ENCODE measurements around the gene ZDHHC6.
A peak's percentile ranks its signal among the peaks of the same experiment; 100 is the strongest.
"Not testable (repeated sequence)": the region's sequence is repeated elsewhere in the genome, so short reads cannot be mapped to it uniquely, and the experiment has no call there.

ZDHHC6 gene, protein sequence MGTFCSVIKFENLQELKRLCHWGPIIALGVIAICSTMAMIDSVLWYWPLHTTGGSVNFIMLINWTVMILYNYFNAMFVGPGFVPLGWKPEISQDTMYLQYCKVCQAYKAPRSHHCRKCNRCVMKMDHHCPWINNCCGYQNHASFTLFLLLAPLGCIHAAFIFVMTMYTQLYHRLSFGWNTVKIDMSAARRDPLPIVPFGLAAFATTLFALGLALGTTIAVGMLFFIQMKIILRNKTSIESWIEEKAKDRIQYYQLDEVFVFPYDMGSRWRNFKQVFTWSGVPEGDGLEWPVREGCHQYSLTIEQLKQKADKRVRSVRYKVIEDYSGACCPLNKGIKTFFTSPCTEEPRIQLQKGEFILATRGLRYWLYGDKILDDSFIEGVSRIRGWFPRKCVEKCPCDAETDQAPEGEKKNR

GRCh38 chr10:112446855-112447619 is at the start of gene ZDHHC6, which contains the start of gene VTI1A:
Gene ZDHHC6 (minus strand): TSS chr10:112446914. CDS start chr10:112445436, 1,478 bp downstream.
Gene VTI1A (plus strand): TSS chr10:112447215. CDS start chr10:112447374, 159 bp downstream.
- peak; percentile 77 for DNase-seq (ENCODE audit: extremely low spot score, insufficient read length, low read depth)

DNA sequence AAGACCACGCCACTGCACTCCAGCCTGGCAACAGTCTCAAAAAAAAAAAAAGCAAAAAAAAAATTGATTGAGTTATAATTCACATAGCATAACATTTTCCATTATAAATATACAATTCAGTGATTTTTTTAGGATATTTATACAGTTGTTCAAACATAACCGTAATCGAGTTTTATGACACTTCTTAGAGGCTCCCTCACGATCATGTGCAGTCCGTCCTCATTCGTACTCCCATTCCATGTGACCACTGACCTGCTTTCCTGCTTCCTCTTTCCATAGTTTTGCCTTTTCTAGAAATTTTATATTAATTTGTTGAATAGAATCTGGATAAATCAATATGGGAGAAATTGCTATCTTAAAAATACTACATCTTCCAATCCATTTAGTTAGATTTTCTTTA is 46.0 kb upstream of the ZDHHC6 start:
- no peak for DNase-seq (ENCODE audit: extremely low spot score, insufficient read length, low read depth)
- FAIRE-seq = no peak

More at GRCh38 chr10:112446855-112447619, at the start of gene ZDHHC6, which contains the start of gene VTI1A:
- peak; percentile 86 for FAIRE-seq

DNA sequence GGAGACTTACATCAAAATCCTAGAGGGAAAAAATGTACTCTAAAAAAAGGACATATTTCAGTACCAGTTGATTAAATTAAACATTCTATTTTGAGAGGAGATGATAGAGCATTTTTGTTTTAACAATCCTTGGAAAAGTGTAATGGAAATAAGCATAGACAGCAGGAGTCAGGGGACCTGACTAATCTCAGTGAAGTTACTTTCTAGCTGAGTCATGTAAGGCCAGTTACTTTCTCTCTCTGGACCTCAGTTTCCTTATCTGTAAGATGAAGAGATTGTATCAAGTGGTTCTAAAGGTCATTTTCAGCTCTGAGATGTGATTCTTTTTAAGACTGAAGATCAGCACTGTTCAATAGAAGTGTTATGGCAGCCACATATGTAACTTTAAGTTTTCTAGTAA is 44.4 kb upstream of the ZDHHC6 start:
- no peak for FAIRE-seq
- no peak for DNase-seq (ENCODE audit: extremely low spot score, insufficient read length, low read depth)

DNA sequence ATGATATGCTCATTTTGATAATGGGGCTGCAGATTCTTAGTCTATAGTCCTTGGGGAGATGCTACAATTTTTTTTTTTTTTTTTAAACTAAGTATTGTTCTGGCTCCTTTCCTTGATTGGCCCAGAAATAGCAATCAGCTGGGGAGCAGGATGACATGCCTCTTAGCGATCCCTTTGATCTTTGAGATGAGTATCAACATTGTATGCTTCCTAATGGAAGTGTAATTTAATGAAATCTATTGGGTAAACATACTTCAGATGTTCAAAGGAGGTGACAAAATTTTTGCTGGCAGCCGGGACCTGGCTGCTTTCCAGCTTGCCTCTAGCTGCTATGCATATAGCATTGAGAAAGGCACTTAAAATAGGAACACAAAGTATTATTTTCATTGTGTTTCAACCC is 43.8 kb upstream of the ZDHHC6 start:
- FAIRE-seq = no peak
- no peak for DNase-seq (ENCODE audit: extremely low spot score, insufficient read length, low read depth)

- no peak for DNase-seq (ENCODE audit: extremely low spot score, insufficient read length, low read depth)
- no peak for FAIRE-seq
Observed at GRCh38 chr10:112487964-112488363, 41.2 kb upstream of the ZDHHC6 start.

GRCh38 chr10:112484399-112484798 is 37.7 kb upstream of the ZDHHC6 start:
- no peak for FAIRE-seq
- DNase-seq (ENCODE audit: extremely low spot score, insufficient read length, low read depth) = no peak

GRCh38 chr10:112481602-112482001 is 34.9 kb upstream of the ZDHHC6 start:
- FAIRE-seq (no peak), DNase-seq (ENCODE audit: extremely low spot score, insufficient read length, low read depth) (no peak)

DNA sequence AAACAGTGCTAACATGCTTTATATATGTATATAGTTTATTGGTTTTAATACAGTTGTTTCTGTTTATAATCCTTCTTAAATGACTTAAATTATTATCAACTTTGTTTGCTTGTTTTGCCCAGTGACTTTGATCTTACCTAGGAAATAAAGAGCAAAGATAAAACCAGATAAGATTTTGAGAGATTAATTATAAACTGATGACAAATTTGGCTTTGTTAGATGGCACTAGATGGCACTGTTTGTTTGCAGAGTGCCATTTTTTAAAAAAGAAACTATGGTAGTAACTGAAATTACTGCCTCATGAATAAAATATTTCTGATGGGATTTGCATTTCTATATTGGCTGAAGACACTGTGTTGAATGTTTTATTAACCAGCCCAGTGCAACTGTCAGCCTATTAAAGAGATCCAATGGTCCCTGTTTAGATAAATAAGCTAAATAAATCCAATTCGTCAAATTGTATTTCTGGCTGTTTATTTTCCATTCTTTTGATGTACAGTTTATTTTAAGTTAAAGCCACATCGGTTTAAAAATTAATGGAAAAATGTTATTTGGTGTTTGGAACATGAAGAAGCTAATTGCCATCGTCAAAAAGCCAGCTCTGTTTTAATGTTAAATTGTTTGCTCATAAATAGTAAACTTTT is 29.0 kb upstream of the ZDHHC6 start:
- FAIRE-seq (no peak), DNase-seq (ENCODE audit: extremely low spot score, insufficient read length, low read depth) (no peak)

- no peak for DNase-seq (ENCODE audit: extremely low spot score, insufficient read length, low read depth)
- FAIRE-seq = peak; percentile 85
Observed at GRCh38 chr10:112471878-112472487, 25.3 kb upstream of the ZDHHC6 start.

- DNase-seq (ENCODE audit: extremely low spot score, insufficient read length, low read depth) = no peak
- no peak for FAIRE-seq
Observed at GRCh38 chr10:112467541-112468075, 20.9 kb upstream of the ZDHHC6 start.

DNA sequence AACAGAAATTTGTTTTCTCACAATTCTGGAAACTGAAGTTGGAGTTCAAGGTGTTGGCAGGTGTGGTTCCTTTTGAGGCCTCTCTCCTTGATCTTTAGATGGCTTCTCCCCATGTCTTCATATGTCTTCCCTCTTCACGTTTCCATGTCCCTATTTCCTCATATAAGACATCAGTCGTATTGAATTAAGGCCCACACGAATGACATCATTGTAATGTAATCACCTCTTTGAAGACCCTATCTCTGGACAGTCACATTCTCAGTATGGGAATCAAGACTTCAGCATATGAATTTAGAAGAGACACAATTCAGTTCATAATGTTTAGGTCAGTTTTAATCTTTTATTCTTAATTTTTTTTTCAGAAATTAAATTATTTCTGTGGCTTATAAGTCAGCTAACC is 20.1 kb upstream of the ZDHHC6 start:
- no peak for DNase-seq (ENCODE audit: extremely low spot score, insufficient read length, low read depth)
- FAIRE-seq = no peak

- FAIRE-seq (no peak), DNase-seq (ENCODE audit: extremely low spot score, insufficient read length, low read depth) (no peak)
Observed at GRCh38 chr10:112465299-112465883, 18.7 kb upstream of the ZDHHC6 start.

DNA sequence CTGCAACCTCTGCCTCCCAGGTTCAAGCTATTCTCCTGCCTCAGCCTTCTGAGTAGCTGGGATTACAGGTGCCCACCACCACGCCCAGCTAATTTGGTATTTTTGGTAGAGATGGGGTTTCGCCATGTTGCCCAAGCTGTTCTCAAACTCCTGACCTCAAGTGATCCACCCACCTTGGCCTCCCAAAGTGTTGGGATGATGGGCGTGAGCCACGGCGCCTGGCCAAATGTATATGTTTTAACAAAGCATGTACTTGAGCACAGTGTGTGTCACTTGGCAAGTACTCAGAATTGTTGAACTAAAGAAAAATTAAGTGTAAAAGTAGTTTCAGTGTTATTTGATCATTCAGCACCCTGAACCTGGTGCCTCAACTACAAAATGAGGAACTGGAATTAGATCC is 17.4 kb upstream of the ZDHHC6 start:
- not testable (repeated sequence) for FAIRE-seq; DNase-seq (ENCODE audit: extremely low spot score, insufficient read length, low read depth)

GRCh38 chr10:112461029-112461887 is 14.5 kb upstream of the ZDHHC6 start:
- FAIRE-seq (no peak), DNase-seq (ENCODE audit: extremely low spot score, insufficient read length, low read depth) (no peak)

DNA sequence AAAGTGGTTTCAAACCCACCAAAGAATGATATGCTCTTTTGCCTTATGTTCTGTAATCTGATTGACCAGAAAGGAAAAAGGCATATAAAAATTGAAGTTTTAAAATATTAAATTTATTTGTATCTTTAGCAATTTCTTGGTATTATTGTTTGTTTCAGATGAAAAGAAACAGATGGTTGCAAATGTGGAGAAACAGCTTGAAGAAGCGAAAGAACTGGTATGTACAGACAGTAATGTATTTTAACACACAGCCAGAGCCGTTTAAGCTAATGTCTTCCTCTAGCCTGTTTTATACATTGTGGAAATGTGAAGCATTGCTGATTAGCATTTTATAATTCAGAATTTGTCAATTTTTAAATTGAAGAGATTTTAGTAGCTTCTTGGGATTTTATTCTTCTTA is 13.7 kb upstream of the ZDHHC6 start:
- FAIRE-seq = no peak
- DNase-seq (ENCODE audit: extremely low spot score, insufficient read length, low read depth) = no peak

DNA sequence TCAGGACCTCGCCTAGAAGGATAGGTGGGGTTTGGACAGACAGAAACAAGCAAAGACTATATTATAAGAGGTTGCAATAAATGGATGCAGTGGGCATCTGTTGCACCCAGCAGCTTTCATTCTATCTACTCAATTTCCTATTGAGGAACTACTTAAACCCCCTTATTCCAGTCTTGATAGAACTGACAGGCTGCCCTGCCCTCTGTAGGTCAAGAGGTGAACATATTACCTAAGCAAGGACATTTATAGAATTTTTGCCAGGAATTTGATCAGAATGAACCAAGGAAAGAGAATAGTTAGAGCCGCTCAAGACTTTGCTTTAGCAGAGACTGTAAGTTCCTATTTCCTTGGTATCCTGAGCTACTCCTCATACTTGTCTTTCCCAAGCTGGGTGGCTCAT is 9.8 kb upstream of the ZDHHC6 start:
- DNase-seq (ENCODE audit: extremely low spot score, insufficient read length, low read depth) = no peak
- no peak for FAIRE-seq

DNA sequence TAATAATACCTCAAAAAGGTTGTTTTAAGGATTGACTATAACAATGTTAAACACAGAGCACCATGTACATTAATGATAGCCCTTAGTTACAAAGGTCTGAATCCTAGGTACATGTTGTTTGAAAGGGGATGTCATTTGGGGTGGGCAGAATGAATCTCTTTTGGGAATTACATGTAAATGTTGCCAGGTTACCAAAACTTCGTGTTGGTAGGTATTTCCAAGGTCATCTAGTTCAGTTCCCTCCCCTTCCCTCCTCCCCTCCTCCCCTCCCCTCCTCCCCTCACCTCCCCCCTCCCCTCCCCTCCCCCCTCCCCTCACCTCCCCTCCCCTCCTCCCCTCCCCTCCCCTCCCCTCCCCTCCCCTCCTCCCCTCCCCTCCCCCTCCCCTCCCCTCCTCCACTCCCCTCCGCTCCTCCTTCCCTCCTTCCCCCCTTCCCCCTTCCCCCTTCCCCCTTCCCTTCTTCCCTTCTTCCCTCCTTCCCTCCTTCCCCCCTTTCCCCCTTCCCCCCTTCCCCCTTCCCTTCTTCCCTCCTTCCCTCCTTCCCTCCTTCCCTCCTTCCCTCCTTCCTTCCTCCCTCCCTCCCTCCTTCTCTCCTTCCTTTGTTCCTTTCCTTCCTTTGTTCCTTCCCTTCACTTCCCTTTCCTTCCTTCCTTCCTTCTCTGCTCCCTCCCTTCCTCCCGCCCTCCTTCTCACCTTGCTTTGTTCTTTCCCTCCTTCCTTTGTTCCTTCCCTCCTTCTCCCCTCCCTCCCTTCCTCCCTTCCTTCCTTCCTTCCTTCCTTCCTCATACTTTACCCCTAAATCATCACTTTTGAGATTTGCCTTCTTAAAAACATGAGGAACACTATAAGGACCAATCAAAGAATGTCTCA is 8.4 kb upstream of the ZDHHC6 start:
- FAIRE-seq (no peak), DNase-seq (ENCODE audit: extremely low spot score, insufficient read length, low read depth) (no peak)

- no peak for FAIRE-seq
- no peak for DNase-seq (ENCODE audit: extremely low spot score, insufficient read length, low read depth)
Observed at GRCh38 chr10:112448888-112449287, 2.2 kb upstream of the ZDHHC6 start.
